DMS153 treated with DMSO at 0.1 percent for 48 hours (cell line): ENCODE measurements around the gene OR52E4.

Source experiments
- DNase-seq: peaks from one replicate; lab custom pipeline; 2025; ENCODE audit not compliant: unreplicated experiment; lab: John Stamatoyannopoulos, UW

Gene OR52E4

GRCh38 chr11:5880329-5880728 is at the start of gene OR52E4:
Gene OR52E4, plus strand, starts transcription at chr11:5880629. Its CDS starts 3,664 bp downstream, at chr11:5884293.
- no peak for DNase-seq

- DNase-seq = no peak
These were observed 49.1 kb upstream of the OR52E4 start for GRCh38 chr11:5831196-5831829.

- DNase-seq = no peak
These were observed 47.0 kb upstream of the OR52E4 start for GRCh38 chr11:5833446-5833845.

- DNase-seq = no peak
These were observed 42.7 kb upstream of the OR52E4 start for GRCh38 chr11:5837695-5838094.

GRCh38 chr11:5841797-5842196 is 38.6 kb upstream of the OR52E4 start, which contains the start of gene OR52E6:
Gene OR52E6, minus strand, starts transcription at chr11:5841897. Its CDS starts 0 bp downstream, at chr11:5841897.
- DNase-seq = no peak

- no peak for DNase-seq
These were observed 33.7 kb upstream of the OR52E4 start for GRCh38 chr11:5846701-5847100.

GRCh38 chr11:5847711-5848110 is 32.7 kb upstream of the OR52E4 start:
- DNase-seq = no peak

- DNase-seq = no peak
These were observed 29.4 kb upstream of the OR52E4 start for GRCh38 chr11:5851002-5851401.

GRCh38 chr11:5857590-5857989 is 22.8 kb upstream of the OR52E4 start, which contains the start of gene OR52E8:
Gene OR52E8, minus strand, starts transcription at chr11:5857690. Its CDS starts 0 bp downstream, at chr11:5857690.
- no peak for DNase-seq

- no peak for DNase-seq
These were observed 14.6 kb upstream of the OR52E4 start for GRCh38 chr11:5865826-5866225.

GRCh38 chr11:5878564-5878963 is 1.9 kb upstream of the OR52E4 start:
- no peak for DNase-seq

GRCh38 chr11:5881756-5882155 is 1.3 kb downstream of the OR52E4 start:
- no peak for DNase-seq

- DNase-seq = no peak
These were observed 6.7 kb downstream of the OR52E4 start for GRCh38 chr11:5887172-5887571.

GRCh38 chr11:5887661-5888060 is 7.2 kb downstream of the OR52E4 start:
- DNase-seq = no peak

GRCh38 chr11:5891216-5891800 is 10.9 kb downstream of the OR52E4 start:
- DNase-seq = peak; percentile 14

- DNase-seq = no peak
These were observed 12.5 kb downstream of the OR52E4 start, which contains the start of gene OR52E5 for GRCh38 chr11:5892908-5893307. Gene OR52E5, plus strand, starts transcription at chr11:5893208. Its CDS starts 7,569 bp downstream, at chr11:5900777.

- no peak for DNase-seq
These were observed 19.1 kb downstream of the OR52E4 start for GRCh38 chr11:5899534-5899933.

GRCh38 chr11:5910540-5910939 is 30.1 kb downstream of the OR52E4 start:
- no peak for DNase-seq

- DNase-seq = no peak
These were observed 42.5 kb downstream of the OR52E4 start for GRCh38 chr11:5922749-5923426.

- DNase-seq = no peak
These were observed 43.0 kb downstream of the OR52E4 start for GRCh38 chr11:5923427-5923776.

- no peak for DNase-seq
These were observed 43.4 kb downstream of the OR52E4 start for GRCh38 chr11:5923794-5924193.

- no peak for DNase-seq
These were observed 47.8 kb downstream of the OR52E4 start for GRCh38 chr11:5928271-5928670.
